B cell (primary cell): ENCODE results near the gene MGMT.

Experiments
- CTCF ChIP-seq: fragments of 200-600 bp; IDR thresholded peaks from one replicate; pipeline ENCODE4 v1.8.0; 2022; ENCODE audit warnings: antibody characterized with exemption, mild to moderate bottlenecking
- EZH2 ChIP-seq: IDR thresholded peaks from 2 replicates; pipeline ENCODE4 v1.6.1; 2012; ENCODE audit warnings: borderline replicate concordance, low read depth, mild to moderate bottlenecking, moderate library complexity, low read length; ENCODE audit not compliant: insufficient read depth, poor library complexity, severe bottlenecking

DNA sequence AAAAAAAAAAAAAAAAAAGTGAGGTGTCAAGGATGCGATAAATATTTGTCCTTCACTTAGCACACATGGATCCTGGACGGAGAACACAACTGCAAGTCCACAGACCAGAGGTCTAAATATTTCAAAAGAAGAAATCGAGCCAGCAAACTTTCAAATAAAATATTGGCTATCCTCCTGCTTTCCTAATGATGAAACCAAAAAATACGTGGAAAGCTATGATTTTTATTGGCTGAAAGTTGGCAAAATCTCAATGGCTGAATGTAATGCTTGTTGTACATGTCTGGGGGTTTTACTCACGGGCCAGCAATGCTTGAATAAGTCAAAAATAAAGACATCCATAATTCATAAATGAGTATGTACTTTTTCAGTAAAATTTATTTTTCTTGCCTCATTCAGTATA, 19.0 kb upstream of the MGMT start:
- TF ChIP-seq CTCF, result no peak
- no peak for TF ChIP-seq EZH2
